T-helper 1 cell (primary cell): ENCODE results near the gene KIF5B.
A peak's percentile ranks its signal among the peaks of the same experiment; 100 is the strongest.
"Not testable (repeated sequence)": the region's sequence is repeated elsewhere in the genome, so short reads cannot be mapped to it uniquely, and the experiment has no call there.

Experiments
- DNase-seq, 5 donors: peaks; one replicate each; pipeline ENCODE4 v3.0.0-alpha.2; 2012 to 2020

Gene KIF5B

DNA sequence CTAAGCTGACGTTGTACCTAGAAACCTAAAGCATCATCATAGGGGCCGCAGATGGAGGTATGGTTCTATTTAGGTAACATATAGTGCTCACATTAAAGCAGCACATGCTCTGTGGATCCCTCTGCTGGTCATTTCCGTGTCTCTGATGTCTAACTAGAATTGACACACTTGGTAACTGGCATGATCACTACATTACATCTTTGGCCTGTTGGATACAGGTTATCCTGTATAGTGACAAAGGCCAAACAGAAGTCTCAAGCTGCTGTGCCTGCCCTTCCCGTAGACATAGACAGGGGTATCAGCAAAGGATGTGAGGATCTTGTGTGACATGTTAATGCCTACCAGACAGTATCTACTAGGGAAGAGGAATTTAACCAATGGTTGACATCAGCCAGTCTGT is 51.2 kb downstream of the KIF5B start:
- peak in 4 of 5 donors; percentile 8 to 42 (median 19) for DNase-seq

DNA sequence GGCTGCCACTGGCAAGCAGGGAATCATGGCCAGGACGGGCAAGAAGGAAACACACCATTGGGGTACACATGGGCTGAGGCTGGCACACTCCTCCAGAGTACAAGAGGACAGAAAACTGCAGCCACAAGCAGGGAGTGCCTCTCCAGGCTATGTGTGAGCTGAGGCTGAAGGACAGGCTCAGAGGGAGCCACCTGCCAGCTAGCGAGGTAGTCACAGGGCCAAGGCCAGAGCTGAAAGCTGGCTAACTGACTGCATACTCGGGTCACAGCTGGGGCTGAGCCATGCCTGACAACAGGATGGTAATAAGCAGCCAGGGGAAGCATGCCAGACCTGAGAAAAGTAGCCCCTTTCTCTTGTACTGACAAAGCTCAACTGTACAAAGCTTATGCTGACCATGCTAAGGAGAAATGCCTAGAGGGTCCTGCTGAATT is 52.0 kb downstream of the KIF5B start:
- DNase-seq, result no peak

DNA sequence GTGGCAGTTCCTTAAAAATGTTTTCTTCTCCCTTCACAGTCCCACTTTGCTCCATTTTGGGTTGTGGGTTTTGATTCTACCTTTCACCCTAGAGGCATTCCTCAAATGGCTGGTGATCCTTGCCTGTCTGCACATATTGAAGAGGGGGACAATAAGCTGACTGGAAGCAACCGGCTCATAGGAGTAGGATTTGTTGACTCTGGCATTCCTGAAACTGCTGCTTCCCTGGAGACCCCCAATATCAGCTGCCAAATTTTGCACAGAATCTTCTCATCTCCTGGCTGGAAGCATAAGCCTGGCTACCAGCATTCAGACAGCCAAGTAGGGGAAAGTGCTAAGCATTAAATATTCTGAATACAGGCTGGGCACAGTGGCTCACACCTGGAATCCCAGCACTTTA is 53.7 kb downstream of the KIF5B start:
- DNase-seq, result no peak

DNA sequence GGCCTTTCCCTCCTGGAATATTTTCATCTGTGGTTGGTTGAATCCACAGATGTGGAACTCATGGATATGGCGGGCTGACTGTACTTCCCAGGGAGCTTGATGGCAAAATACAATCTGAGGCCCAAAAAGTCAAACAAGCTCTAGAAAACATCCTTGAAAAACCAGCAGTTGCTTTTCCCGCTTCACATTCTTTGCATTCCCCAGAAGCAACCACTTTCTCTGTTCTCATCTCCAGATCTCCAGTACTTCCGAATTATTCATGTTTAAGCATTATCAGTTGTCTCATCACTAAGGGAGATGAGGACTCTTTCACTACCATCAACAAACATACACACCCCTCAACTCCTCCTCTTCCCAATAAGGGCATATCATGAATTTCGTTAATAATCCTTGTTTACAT is 55.3 kb downstream of the KIF5B start:
- DNase-seq, result no peak

DNA sequence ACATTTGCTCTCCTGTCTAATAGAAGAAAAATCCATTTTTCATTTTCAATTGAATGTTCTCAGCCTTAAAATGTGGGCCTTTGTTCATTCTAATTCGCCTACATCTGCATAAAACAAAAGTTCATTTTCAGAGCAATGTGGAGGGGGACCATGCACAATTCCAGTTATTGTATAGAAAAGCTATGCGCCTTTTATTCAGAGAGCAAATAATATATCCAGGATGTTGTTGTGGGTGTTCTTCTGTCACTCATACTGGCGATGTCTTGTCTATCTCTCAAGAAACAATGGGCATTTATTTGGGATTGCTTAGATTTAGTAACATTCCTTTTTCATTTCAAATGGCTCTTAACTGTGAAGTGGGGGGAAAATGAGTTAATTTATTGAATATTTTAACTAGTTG is 56.4 kb downstream of the KIF5B start:
- no peak for DNase-seq

DNA sequence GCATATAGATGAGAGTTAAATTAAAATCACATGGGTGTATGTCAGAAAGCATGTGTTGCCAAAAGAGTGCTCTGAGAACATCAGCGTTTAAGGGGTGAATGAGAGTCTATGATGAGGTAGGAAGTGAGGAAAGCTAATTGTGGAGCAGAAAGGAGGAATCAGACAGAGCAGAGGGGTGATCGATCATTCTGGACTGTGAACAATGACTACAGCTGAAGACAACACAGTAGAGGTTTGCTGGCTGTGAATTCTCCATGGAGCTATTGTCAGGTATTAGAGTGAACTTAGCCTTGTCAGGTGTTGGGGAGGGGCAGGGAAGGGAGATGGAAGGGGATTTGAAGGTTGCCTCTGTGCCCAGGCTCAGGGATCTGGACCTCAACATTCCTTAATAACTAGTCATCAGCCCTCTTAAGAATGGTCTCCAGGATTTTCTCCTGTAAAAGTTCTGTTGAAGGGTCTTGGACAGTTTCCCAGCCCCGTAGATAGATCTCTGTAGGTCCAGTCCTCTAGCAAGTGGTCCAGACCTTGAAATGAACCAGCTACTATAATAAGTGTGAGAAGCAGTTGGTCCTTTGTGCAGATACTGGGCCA is 57.1 kb downstream of the KIF5B start:
- DNase-seq, result no peak

DNA sequence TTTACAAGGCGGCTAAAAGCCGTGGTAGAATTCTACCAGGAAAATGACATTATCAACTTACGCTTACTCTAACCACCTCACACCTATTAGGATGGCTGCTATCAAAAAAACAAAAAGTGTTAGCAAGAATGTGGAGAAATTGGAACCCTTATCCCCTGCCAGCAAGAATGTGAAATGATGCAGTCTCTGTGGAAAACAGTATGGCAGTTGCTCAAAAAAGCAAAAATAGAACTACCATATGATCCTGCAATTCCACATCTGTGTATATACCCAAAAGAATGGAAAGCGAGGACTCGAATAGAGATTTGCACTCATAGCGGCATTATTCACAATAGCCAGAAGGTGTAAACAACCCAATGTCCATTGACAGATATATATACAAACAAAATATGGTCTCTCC is 61.3 kb downstream of the KIF5B start:
- no peak for DNase-seq

DNA sequence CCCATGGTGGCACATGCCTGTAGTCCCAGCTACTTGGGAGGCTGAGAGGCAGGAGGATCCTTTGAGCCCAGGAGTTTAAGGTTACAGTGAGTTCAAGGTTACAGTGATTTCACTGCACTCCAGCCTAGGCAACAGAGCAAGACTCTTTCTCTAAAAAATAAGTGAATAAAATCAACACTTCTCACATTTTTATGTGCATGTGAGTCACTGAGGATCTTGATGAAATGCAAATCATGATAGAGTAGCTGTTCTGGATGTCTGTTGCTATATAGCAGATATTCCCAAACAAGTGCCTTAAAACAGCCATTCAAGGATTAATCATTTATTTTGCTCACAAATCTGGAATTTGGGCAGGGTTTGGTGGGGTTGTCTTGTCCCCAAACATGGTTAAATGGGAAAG is 65.3 kb downstream of the KIF5B start:
- no peak for DNase-seq

DNA sequence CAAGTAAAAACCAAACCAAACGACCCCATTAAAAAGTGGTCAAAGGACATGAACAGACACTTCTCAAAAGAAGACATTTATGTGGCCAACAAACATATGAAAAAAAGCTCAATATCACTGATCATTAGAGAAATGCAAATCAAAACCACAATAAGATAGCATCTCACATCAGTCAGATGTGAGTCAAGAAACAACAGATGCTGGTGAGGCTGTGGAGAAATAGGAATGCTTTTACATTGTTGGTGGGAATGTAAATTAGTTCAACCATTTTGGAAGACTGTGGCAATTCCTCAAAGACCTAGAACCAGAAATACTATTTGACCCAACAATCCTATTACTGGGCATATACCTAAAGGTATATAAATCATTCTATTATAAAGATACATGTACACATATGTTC is 68.4 kb downstream of the KIF5B start:
- DNase-seq, result not testable (repeated sequence)

DNA sequence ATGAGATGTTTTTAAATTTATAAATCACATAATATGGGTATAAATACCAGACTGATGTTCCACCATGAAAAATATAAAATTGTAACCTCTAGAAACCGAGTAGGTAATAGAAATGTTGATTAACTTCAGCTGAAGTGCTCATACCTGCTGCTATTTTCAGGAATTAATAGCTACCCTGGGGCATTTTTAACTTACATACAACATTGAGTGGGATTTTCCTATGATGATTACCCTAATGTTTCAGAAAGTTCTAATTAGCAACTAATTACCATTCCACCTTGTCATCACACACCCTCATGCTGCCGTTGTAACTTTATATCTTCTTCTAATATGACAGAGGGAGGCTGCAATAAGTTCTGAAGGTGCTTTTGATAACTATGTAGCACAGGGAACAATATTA is 74.1 kb downstream of the KIF5B start:
- no peak for DNase-seq

DNA sequence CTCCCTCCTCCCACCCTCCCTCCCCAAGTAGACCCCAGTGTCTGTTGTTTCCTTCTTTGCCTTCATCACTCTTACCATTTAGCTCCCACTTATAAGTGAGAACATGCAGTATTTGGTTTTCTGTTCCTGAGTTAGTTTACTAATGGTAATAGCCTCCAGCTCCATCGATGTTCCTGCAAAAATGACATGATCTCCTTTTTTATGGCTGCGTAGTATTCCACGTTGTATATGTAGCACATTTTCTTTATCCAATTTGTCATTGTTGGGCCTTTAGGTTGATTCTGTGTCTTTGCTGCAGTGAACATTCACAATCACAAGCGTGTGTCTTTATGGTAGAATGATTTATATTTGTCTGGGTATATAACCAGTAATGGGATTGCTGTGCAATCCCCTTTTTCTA is 75.8 kb downstream of the KIF5B start:
- DNase-seq, result no peak

DNA sequence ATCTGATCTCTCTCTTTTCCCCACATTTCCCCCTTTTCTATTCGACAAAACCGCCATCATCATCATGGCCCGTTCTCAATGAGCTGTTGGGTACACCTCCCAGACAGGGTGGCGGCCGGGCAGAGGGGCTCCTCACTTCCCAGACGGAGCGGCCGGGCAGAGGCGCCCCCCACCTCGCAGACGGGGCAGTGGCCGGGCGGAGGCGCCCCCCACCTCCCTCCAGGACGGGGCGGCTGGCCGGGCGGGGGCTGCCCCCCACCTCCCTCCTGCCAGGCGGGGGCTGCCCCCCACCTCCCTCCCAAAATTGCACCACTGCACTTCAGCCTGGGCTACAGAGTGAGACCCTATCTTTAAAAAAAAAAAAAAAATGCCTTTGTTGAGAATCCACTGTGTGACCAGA is 77.2 kb downstream of the KIF5B start:
- not testable (repeated sequence) for DNase-seq

DNA sequence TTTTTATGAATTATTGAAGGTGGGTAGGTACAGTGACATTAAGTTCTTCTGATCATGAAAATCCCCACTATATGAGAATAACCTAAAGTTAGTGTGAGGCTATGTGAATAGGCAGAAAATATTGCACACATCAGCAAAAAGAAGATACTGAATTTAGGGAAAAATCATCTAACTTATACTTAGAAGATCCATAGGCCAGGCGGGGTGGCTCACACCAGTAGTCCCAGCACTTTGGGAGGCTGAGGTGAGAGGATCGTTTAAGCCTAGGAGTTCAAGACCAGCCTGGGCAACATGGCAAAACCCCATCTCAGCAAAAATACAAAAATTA is 78.1 kb downstream of the KIF5B start:
- no peak for DNase-seq

DNA sequence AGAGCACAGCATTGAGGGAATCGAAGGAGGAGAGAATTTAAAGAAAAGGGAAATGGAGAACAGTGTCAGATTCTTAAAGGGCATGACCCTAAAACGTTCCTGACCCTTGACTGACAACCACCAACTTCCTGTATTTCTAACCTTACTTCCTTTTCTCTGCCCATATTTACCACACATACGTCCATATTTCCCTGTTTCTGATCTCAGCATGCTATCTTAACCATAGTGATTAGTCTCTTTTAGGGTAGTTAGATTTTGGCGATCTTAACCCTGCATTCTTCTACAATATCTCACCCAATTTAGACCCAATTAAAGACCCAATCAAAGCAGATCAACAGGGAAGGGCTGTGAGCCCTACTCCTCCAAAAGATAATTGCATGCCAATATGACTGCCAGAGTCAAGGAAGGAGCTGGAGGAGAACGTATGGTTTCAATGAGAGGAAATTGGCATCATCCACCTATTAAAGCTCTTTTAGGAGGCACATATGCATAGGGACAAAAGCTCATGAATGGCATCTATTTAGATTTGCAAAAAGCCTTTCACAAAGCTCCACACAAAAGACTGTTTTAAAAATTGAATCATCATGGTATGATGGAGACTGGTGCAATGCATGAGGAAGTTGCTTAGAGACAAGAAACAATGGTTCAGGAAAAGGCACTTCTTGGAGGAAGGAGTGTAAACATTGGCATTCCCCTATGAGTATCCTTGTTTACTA is 78.6 kb downstream of the KIF5B start:
- DNase-seq, result peak in 1 of 5 donors; percentile 28

DNA sequence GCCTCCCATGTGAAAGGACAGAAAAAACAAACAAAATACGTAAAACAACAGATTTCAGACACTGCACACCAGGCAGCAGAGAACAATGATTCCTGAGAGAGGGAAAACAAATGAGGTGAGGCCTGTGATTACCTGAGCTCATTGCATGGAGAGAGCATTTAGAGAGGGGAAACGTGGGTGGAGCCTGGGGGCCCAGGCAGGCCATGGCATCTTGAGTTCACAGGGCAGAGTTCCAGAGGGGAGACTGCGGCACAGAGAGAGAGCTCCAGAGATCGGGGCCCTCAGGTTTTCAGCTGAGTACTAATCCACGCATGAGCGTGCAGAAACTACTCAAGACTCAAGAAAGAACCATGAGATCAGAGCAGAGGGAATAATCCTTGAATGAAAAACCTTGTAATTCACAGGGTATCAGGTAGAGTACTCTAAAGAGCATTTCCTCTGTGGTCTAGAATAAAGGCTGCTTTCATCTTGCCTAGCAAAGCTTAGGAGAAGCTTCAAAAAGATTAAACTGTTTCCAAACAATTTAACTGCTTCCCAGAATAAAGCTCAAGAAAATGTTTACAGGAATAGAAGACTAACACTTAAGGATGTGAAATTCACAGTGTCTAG is 81.0 kb downstream of the KIF5B start:
- no peak for DNase-seq

DNA sequence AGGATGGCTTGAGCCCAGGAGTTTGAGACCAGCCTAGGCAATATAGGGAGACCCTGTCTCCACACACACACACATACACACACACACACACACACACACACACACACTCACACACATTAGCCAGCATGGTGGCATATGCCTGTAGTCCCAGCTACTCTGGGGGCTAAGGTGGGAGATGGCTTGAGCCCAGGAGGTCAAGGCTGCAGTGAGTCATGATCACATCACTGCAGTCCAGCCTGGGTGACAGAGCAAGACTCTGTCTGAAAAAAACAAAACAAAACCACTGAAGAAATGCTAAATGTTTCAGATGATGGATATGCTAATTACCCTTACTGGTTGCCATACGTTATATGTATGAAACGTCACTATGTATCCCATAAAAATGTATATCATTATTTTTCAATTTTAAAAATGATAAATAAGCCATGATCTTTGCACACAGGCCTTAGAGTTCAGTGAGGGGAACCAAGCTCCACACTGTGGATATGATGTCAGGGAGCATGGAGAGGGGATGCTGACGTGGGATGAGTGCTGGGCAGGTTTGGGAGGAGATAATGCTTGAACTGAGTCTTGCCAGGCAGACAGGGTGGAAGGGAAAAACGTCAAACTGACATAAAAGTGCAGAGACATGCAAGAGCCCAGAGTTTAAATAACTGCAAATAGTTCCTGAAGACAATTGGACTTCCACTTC is 81.6 kb downstream of the KIF5B start:
- DNase-seq, result no peak

DNA sequence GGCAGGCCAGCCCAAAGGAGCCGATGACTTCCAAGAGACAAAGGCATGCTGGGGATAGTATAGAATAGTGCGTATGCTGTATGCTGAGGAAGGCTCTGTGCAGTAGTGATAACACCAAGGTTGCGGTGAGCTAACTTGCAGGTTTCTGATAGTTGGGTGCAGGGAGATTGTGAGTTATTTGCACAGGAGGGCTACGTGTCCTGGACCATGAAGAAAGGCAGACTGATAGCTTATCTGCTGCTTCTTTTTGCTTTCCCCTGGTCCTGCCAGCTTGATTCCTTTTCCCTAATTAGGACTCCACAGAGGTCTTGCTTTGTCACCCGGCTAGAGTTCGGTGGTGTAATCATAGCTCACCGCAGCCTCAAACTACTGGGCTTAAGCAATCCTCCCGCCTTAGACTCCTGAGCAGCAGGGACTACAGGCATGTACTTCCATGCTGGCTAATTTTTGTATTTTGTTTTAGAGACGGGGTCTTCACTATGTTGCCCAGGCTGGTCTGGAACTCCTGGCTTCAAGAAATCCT is 83.6 kb downstream of the KIF5B start:
- no peak for DNase-seq

DNA sequence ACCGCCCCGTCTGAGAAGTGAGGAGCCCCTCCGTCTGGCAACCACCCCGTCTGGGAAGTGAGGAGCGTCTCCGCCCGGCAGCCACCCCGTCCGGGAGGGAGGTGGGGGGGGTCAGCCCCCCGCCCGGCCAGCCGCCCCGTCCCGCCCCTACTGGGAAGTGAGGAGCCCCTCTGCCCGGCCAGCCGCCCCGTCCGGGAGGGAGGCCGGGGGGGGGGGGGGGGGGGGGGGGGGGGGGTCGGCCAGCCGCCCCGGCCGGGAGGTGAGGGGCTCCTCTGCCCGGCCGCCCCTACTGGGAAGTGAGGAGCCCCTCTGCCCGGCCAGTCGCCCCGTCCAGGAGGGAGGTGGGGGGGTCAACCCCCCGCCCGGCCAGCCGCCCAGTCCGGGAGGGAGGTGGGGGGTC is 86.4 kb downstream of the KIF5B start:
- DNase-seq, result not testable (repeated sequence)

DNA sequence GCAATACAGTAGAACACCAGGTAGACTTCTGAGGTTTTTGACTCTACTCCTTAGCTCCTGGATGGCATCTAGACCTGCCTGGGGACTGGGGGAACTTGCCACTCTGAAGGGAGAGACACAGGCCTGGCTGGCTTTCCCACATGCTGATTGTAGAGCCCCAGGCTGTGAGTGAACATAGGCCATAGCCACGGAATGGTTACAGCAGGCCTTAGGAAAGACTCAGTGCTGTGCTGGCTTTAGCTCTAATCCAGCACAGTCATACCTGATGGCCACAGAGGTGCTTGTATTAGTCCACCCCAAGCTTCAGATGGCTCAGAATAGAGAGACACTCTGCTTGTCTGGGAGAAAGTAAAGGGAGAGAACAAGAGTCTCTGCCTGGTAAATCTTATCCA is 92.6 kb downstream of the KIF5B start:
- DNase-seq, result no peak

DNA sequence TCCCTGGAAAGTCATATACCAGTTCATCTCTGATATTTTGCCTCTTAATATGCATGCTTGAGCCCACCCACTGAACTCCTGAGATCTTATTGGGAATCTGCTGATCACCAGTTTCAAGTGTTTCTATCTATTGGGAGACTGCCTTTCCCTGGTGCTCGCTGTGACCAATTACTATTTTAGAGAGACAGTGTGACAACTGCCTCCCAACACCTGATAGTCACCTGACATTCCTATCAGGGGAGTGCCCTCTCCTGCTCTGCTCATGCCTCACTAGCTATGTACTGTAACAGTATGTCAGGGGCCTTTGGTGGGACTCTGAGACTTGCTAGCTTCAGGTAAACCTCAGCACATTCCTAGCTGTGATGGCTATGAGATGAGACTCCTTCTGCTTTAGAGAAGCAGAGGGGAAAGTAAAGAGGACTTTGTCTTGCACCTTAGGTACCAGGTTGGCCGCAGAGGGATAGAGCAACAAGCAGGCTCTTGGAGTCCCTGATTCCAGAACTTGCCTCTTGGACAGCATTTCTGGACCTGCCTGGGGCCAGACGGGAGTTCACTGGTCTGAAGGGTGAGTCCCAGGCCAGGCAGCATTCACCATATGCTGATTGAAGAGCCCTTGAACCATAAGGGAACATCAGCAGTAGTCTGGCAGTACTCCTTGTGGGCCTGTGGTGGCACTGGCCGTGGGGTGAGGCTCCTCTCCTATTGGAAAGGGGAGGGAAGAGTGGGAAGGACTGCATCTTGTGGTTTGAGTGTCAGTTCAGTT is 93.2 kb downstream of the KIF5B start:
- no peak for DNase-seq

DNA sequence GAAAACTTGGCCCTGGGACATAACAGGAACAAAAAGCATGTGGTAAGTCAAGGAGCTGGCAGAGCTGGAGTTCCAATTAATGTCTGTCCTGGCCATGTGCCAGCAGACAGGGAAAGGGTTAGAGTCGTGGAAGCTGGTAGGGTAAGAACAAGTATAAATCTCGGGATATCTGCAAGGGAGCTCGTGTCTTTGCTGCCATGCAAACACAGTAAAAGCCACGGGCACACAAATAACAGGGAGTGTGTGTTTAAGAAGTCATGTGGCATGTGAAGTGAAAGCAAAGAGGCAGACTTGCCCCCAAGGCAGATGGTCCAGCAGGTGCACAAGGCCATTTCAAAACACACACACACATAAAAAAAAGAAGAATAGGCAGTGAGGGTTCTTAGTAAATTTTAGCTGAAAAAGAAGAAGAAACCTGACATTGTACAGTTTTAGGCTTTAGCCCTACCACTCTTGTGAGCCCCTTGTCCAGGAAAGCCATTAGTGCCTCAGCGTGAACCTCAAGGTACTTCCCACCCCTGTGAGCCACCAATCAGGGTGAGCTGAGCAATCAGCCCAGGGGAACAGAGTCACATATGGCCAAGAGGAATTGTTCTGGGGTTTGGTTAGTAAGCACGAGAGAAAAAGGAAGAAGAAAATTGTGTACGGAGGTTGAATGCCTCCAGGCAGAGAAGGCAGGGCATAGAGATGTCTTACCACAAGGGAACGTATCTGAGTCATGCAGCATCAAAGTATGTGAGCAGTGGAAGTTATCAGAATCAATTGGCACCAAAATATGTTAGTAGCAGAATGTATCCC is 94.7 kb downstream of the KIF5B start:
- DNase-seq, result peak in 1 of 5 donors; percentile 20
